WTC11 (cell line): ENCODE measurements around the gene ZNF202.

Source experiments
- ZNF219 ChIP-seq: sonication (generic); formaldehyde crosslinking; IDR thresholded peaks from 2 replicates; pipeline ENCODE4 v1.8.0; 2023; ENCODE audit warnings: missing genetic modification reagents, mild to moderate bottlenecking, borderline replicate concordance
- TF ChIP-seq, protein P1 (sequence below): fragments of 200-600 bp; IDR thresholded peaks from 2 replicates; pipeline ENCODE4 v1.8.0; 2022; ENCODE audit warnings: antibody characterized with exemption

DNA sequence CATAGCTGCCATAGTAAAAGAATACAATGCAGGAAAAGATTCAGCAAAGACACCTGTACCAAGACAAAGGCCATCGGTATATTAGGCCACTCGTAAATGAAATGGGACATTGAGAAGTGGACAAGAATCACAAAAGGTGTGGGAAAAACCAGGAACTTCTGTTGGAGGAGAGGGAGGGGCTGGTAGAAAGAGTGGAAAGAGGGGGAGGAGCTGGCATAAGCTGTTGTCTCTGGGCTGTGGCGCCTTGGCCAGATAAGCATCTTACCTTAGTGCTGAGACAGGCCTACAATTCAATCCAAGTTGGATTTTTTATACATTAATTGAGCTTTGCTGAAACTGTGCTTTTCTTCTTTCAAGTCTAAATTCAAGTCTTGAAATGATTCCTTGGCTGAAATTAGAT lies 37.1 kb downstream of the ZNF202 start:
- TF ChIP-seq, protein P1, sequence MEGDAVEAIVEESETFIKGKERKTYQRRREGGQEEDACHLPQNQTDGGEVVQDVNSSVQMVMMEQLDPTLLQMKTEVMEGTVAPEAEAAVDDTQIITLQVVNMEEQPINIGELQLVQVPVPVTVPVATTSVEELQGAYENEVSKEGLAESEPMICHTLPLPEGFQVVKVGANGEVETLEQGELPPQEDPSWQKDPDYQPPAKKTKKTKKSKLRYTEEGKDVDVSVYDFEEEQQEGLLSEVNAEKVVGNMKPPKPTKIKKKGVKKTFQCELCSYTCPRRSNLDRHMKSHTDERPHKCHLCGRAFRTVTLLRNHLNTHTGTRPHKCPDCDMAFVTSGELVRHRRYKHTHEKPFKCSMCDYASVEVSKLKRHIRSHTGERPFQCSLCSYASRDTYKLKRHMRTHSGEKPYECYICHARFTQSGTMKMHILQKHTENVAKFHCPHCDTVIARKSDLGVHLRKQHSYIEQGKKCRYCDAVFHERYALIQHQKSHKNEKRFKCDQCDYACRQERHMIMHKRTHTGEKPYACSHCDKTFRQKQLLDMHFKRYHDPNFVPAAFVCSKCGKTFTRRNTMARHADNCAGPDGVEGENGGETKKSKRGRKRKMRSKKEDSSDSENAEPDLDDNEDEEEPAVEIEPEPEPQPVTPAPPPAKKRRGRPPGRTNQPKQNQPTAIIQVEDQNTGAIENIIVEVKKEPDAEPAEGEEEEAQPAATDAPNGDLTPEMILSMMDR = no peak
- TF ChIP-seq ZNF219 (CRISPR knock-in tag) = no peak
